ENCODE data around the gene MYPOP. TPM values are rescaled to one million over a fixed set of nuclear protein-coding genes. Genes with fewer than 3 reads are reported as not detected.

MYPOP gene
- total and polyA plus RNA-seq, 12 donors, result 7.1 to 17.0 (median 10.0) TPM

DNA sequence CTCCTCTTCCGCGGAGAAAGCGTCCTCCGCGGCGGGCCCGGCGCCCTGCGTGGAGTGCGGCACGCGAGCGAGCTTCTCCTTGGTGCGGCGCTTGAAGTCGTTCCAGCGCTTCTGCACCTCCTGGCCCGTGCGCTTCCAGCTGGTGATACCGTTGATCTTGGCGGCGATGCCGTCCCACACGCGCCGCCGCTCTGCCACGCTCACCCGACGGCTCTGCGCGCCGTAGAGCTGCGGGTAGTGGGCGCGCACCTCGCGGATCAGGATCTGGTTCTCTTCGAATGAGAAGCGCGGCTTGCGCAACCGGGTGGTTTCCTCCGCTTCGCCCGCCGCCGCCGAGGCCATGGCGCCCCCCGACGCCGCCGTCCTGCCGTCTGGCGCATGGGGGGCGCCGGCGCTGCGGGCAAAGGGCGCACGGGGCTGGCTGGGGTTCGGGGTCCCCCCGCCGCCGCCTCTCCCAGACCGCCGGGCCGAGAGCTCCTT lies 941 bp downstream of the MYPOP start:
- Histone ChIP-seq H3K4me3 (peak overlapping the region; percentile 58 to 87 (median 78)), H3K36me3 (peaks cover 0 to 36% (median 5%) of the 10 kb centered on the region in 9 donors), H3K4me1 (peaks cover 0 to 20% (median 18%) of the 10 kb centered on the region in 9 donors), H3K9me3 (no peaks in the 10 kb centered on the region), H3K27me3 (no peaks in the 10 kb centered on the region), H3K27ac (peak overlapping the region in 5 of 10 donors; percentile 3 to 86 (median 78))
- ATAC-seq (no peak), DNase-seq (peak in 1 of 2 donors; percentile 57)
- 11 to 17% methylated on average over 69 of the region's 69 CpGs for WGBS, 2 donors
- intact Hi-C loops (cut with DNase I), result no loop called here
- TF ChIP-seq, protein P1, sequence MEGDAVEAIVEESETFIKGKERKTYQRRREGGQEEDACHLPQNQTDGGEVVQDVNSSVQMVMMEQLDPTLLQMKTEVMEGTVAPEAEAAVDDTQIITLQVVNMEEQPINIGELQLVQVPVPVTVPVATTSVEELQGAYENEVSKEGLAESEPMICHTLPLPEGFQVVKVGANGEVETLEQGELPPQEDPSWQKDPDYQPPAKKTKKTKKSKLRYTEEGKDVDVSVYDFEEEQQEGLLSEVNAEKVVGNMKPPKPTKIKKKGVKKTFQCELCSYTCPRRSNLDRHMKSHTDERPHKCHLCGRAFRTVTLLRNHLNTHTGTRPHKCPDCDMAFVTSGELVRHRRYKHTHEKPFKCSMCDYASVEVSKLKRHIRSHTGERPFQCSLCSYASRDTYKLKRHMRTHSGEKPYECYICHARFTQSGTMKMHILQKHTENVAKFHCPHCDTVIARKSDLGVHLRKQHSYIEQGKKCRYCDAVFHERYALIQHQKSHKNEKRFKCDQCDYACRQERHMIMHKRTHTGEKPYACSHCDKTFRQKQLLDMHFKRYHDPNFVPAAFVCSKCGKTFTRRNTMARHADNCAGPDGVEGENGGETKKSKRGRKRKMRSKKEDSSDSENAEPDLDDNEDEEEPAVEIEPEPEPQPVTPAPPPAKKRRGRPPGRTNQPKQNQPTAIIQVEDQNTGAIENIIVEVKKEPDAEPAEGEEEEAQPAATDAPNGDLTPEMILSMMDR (IDR thresholded peaks at IDR 0.05), result no peak

DNA sequence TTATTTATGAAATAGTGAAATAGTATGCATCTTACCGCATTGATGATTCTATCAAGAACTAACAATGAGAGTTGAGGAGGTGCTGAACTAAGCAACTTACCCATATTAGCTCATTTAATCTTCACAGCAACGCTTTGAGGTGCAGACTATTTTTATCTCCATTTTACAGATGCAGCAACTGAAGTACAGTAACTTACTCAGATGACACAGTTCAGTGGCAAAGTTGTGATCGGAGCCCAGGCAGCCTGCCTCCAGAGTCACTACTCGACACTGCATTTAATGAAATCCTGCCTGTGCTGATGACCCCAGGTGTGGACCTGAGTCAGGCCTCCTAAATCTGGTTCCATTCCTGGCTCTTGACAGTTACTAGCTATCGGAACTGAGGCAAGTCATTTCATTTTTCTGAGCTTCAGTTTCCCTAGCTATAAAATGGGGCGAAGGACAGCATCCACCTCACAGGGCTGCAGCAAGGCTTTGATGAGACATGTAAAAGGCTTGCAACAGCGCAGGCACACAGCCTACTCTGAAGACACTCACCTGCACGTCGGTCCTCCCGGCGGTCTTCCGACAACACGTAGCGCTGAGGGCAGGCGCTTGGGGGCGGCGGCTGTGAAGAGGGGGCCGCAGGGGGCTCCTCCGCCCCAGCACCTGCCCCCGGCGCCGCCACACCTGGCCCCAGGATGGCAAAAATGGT lies 1.5 kb downstream of the MYPOP start:
- Histone ChIP-seq H3K27ac (no peak overlapping the region), H3K27me3 (no peaks in the 10 kb centered on the region), H3K36me3 (peaks cover 0 to 38% (median 5%) of the 10 kb centered on the region in 9 donors), H3K9me3 (no peaks in the 10 kb centered on the region), H3K4me3 (peak overlapping the region; percentile 58 to 87 (median 78)), H3K4me1 (peaks cover 0 to 20% (median 18%) of the 10 kb centered on the region in 9 donors)
- TF ChIP-seq, protein P1 (IDR thresholded peaks at IDR 0.05), result no peak
- WGBS, 2 donors, result 69 to 70% methylated on average over 22 of the region's 22 CpGs
- intact Hi-C loops (cut with DNase I), result no loop called here
- ATAC-seq (no peak), DNase-seq (no peak)

DNA sequence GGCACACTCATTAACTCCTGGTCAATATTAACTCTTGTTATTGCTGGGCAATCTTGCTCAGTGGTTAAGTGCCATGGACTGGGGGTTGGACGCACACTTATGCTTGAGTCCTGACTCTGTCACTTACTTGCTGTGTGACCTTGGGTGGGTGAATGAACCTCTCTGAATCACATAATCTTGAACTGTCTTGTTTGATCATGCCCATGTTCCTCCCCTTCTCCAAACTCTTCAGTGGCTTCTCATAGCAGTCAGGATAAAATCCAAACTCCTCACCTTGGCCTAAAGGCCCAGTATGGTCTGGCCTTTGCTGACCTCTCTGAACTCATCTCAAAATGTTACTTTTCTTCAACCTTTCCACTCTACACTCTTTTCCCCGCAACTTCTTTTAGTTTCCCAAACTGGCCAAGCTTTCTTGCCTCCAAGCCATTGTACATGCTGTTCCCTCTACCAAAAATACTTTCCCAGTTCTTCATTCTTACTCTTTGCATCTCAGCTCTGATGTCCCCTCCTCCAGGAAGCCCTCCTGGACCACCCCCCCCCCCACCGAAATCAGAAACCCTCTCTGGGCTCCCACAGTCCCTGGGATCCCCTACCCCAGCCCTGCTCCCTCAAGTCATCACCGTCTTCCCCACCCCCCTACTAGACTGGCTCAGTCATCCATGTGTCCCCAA lies 2.4 kb downstream of the MYPOP start:
- WGBS, 2 donors, result 95 to 100% methylated on average over 4 of the region's 4 CpGs
- Histone ChIP-seq H3K9me3 (no peaks in the 10 kb centered on the region), H3K27me3 (no peaks in the 10 kb centered on the region), H3K4me3 (no peak overlapping the region), H3K36me3 (peaks cover 0 to 46% (median 5%) of the 10 kb centered on the region in 9 donors), H3K4me1 (peaks cover 0 to 20% (median 18%) of the 10 kb centered on the region in 9 donors), H3K27ac (no peak overlapping the region)
- DNase-seq (no peak), ATAC-seq (no peak)
- TF ChIP-seq, protein P1 (IDR thresholded peaks at IDR 0.05), result no peak
- intact Hi-C loops (cut with DNase I), result no loop called here

DNA sequence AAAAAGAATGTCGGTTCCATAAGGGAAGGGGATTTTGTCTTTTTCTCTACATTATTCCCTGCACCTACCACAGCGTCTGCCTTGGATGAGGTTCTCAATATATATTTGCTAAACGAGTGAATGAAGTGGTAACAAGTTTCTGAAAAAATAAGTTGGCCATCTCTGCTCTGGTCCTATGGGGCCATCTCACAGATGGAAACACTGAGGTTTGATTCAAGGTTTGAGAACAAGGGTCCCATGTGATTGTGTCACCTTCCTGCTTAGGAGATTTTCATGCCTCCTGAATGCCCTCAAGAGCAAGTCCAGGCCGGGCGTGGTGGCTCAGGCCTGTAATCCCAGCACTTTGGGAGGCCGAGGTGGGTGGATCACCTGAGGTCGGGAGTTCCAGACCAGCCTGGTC lies 3.2 kb downstream of the MYPOP start:
- peaks cover 0 to 20% (median 18%) of the 10 kb centered on the region in 9 donors for H3K4me1 ChIP-seq
- no peak overlapping the region for H3K4me3 ChIP-seq
- no peaks in the 10 kb centered on the region for H3K27me3 ChIP-seq
- peaks cover 0 to 54% (median 5%) of the 10 kb centered on the region in 9 donors for H3K36me3 ChIP-seq
- intact Hi-C loops (cut with DNase I), result no loop called here
- ATAC-seq, result no peak
- no peaks in the 10 kb centered on the region for H3K9me3 ChIP-seq
- WGBS, 2 donors, result 90 to 97% methylated on average over 7 of the region's 7 CpGs
- TF ChIP-seq, protein P1 (IDR thresholded peaks at IDR 0.05), result no peak
- no peak for DNase-seq
- H3K27ac ChIP-seq, result no peak overlapping the region

All from heart right ventricle (tissue), 16 donors.